Measurements from ENCODE around the gene CNTNAP5. TPM values are rescaled to one million over a fixed set of nuclear protein-coding genes. Genes with fewer than 3 reads are reported as not detected.
A peak's percentile ranks its signal among the peaks of the same experiment; 100 is the strongest.

Gene CNTNAP5
- total and polyA plus RNA-seq, 2 of the 4 experiments (the other 2 are of a cell fraction) = not detected

- WGBS, 2 experiments (ENCODE audit: extremely low coverage in 2 of 2, insufficient read length in 1 of 2) = no CpG with 5 or more reads among the region's 2 CpGs
- Histone ChIP-seq H3K4me3 (ENCODE audit: insufficient read depth, low read depth, low read length) (no peak overlapping the region), H3K9me1 (ENCODE audit: insufficient read depth, low read length) (no peaks in the 10 kb centered on the region), H3K79me1 (ENCODE audit: low read depth in 1 of 2, low read length in 2 of 2) (no peaks in the 10 kb centered on the region), H2AFZ (replicated peaks; ENCODE audit: low read length, poor library complexity) (no peak overlapping the region), H3K4me2 (ENCODE audit: low read depth, low read length) (no peak overlapping the region), H4K5ac (ENCODE audit: low read depth, low read length) (no peak overlapping the region), H3K27ac (ENCODE audit: insufficient read depth, low read length) (no peak overlapping the region), H2BK15ac (ENCODE audit: low read depth, low read length) (no peak overlapping the region), H2AK9ac (replicated peaks; ENCODE audit: low read depth, low read length, poor library complexity) (no peak overlapping the region), H3K14ac (replicated peaks; ENCODE audit: low read depth, low read length) (no peak overlapping the region), H3K36me3 (ENCODE audit: control insufficient read depth, insufficient read depth, low read length) (no peaks in the 10 kb centered on the region), H4K8ac (ENCODE audit: low read depth in 2 of 2, low read length in 2 of 2) (no peak overlapping the region), H3K18ac (ENCODE audit: low read depth, low read length) (no peak overlapping the region), H3K9me3 (ENCODE audit: control insufficient read depth, insufficient read depth, low read length) (no peaks in the 10 kb centered on the region), H3K9ac (ENCODE audit: low read depth, low read length) (no peak overlapping the region), H2BK120ac (ENCODE audit: low read depth, low read length) (no peak overlapping the region), H4K91ac (ENCODE audit: insufficient read depth, low read depth, low read length) (no peak overlapping the region), H3K23ac (ENCODE audit: low read depth, low read length) (no peak overlapping the region), H2AK5ac (ENCODE audit: low read depth, low read length) (no peak overlapping the region), H2BK5ac (ENCODE audit: low read depth, low read length, poor library complexity, severe bottlenecking) (no peak overlapping the region), H3K4me1 (ENCODE audit: control insufficient read depth, insufficient read depth, low read length) (no peaks in the 10 kb centered on the region), H3K56ac (ENCODE audit: extremely low read depth, insufficient read depth, low read length) (no peak overlapping the region), H2BK20ac (ENCODE audit: low read depth, low read length) (no peak overlapping the region), H3K27me3 (ENCODE audit: control insufficient read depth, insufficient read depth, low read length) (no peaks in the 10 kb centered on the region), H3K4ac (ENCODE audit: low read depth, low read length) (no peak overlapping the region), H4K20me1 (ENCODE audit: insufficient read depth, low read length) (no peaks in the 10 kb centered on the region)
- ChIA-PET POLR2A (ENCODE audit: unreplicated experiment) (no interaction called here), CTCF (no interaction called here)
- no TSS peak for BruUV-seq (replicated peaks)
- no peak for DNase-seq
- TF ChIP-seq RAD21 (IDR thresholded peaks at IDR 0.05; ENCODE audit: low read length) (no peak), RCOR1 (IDR thresholded peaks at IDR 0.05; ENCODE audit: insufficient replicate concordance, low read length) (no peak), MAFK (IDR thresholded peaks at IDR 0.05; ENCODE audit: low read depth, low read length) (0 out of 2 replicates have a peak, but pooled peaks have one; percentile 16), FOS (IDR thresholded peaks at IDR 0.05; ENCODE audit: low read depth, low read length) (no peak), CEBPB (IDR thresholded peaks at IDR 0.05; ENCODE audit: low read depth, low read length) (no peak), SMC3 (IDR thresholded peaks at IDR 0.05; ENCODE audit: low read depth, low read length) (no peak), RFX5 (IDR thresholded peaks at IDR 0.05; ENCODE audit: low read depth, low read length) (no peak), CHD1 (IDR thresholded peaks at IDR 0.05; ENCODE audit: low read depth, low read length) (no peak), MAZ (IDR thresholded peaks at IDR 0.05; ENCODE audit: borderline replicate concordance, low read depth, low read length) (no peak)
- in situ Hi-C loops (cut with MboI; ENCODE audit: low sequenced_read_pairs) (no loop called here), intact Hi-C loops (cut with micrococcal nuclease) (no loop called here), dilution Hi-C loops (cut with HindIII; ENCODE audit: low sequenced_read_pairs, unreplicated experiment) (no loop called here)
- no peak for ATAC-seq (ENCODE audit: low read depth)
These were observed 536.4 kb downstream of the CNTNAP5 start for GRCh38 chr2:124561486-124561885.

All from IMR-90 (cell line).